ENCODE measurements around the gene NEK10. TPM values are rescaled to one million over a fixed set of nuclear protein-coding genes. Genes with fewer than 3 reads are reported as not detected.
A peak's percentile ranks its signal among the peaks of the same experiment; 100 is the strongest.

Gene NEK10
- total and polyA plus RNA-seq, 2 of the 13 experiments (the other 11 are each of a cell fraction or from before 2014, with no cell fraction given) = 2.8 to 14.2 TPM

- TF ChIP-seq GPN1 (CRISPR knock-in tag; IDR thresholded peaks at IDR 0.05; ENCODE audit: borderline replicate concordance) (no peak), POLR2AphosphoS2 (IDR thresholded peaks at IDR 0.05; ENCODE audit: low read depth, low read length) (no peak)
These were observed 24.1 kb downstream of the NEK10 start (continued) for GRCh38 chr3:27345045-27345444.

GRCh38 chr3:27344192-27344591 lies 25.0 kb downstream of the NEK10 start:
- H2AFZ ChIP-seq (ENCODE audit: low read length) = no peak overlapping the region
- no TSS peak for BruUV-seq (replicated peaks)
- H3K4me3 ChIP-seq (replicated peaks in 1 of 3; ENCODE audit: insufficient read depth in 1 of 3, low read depth in 2 of 3, low read length in 3 of 3) = no peak overlapping the region
- no peak overlapping the region for H3K9ac ChIP-seq (ENCODE audit: insufficient read depth, low read depth, low read length)
- H3K36me3 ChIP-seq (replicated peaks in 1 of 2; ENCODE audit: control insufficient read depth in 1 of 2, insufficient read depth in 2 of 2, low read length in 2 of 2) = peaks cover 1 to 4% of the 10 kb centered on the region in 2 experiments; a peak in 2 of 5 replicates
- ATAC-seq = no peak
- peak; percentile 67 for TF ChIP-seq BCL6 (CRISPR knock-in tag; IDR thresholded peaks at IDR 0.05)
- 0 out of 2 replicates have a peak, but pooled peaks have one; percentile 28 for TF ChIP-seq GATAD2A (CRISPR knock-in tag; IDR thresholded peaks at IDR 0.05)
- no peak for TF ChIP-seq TCF7 (IDR thresholded peaks at IDR 0.05; ENCODE audit: low read depth)
- no peak for FAIRE-seq
- no peak overlapping the region for H3K4me2 ChIP-seq (ENCODE audit: low read depth, low read length)
- no peak overlapping the region for H3K27ac ChIP-seq (ENCODE audit: extremely low read length, insufficient read depth, low read length)
- in situ Hi-C loops (cut with HindIII; ENCODE audit: extremely low pct_ligation_motif_present, low pct_unique_long_range_greater_than_20kb) = no loop called here
- peaks cover 12% of the 10 kb centered on the region for H3K4me1 ChIP-seq (ENCODE audit: insufficient read depth, low read length)
- no peaks in the 10 kb centered on the region for H3K9me3 ChIP-seq (ENCODE audit: low read length)
- H3K79me2 ChIP-seq (ENCODE audit: insufficient read depth, low read length) = no peaks in the 10 kb centered on the region
- H4K20me1 ChIP-seq (ENCODE audit: insufficient read depth, low read length) = no peaks in the 10 kb centered on the region
- 92% methylated on average over 3 of the region's 3 CpGs for WGBS (ENCODE audit: low lambda C conversion rate)
- intact Hi-C loops (cut with micrococcal nuclease; ENCODE audit: unreplicated experiment) = no loop called here
- POLR2A ChIA-PET = no interaction called here
- H3K27me3 ChIP-seq (ENCODE audit: control insufficient read depth in 1 of 2, insufficient read depth in 2 of 2, low read length in 2 of 2) = no peaks in the 10 kb centered on the region
- no peak for DNase-seq (ENCODE audit: low spot score)
- CTCF ChIA-PET (ENCODE audit: low intra/inter-chr PET ratio, low total read pairs) = no interaction called here

GRCh38 chr3:27342267-27342666 lies 26.9 kb downstream of the NEK10 start:
- BruUV-seq (replicated peaks) = no TSS peak
- peaks cover 0 to 1% of the 10 kb centered on the region in 2 experiments; a peak in 2 of 5 replicates for H3K36me3 ChIP-seq (replicated peaks in 1 of 2; ENCODE audit: control insufficient read depth in 1 of 2, insufficient read depth in 2 of 2, low read length in 2 of 2)
- H3K9ac ChIP-seq (ENCODE audit: insufficient read depth, low read depth, low read length) = no peak overlapping the region
- in situ Hi-C loops (cut with HindIII; ENCODE audit: extremely low pct_ligation_motif_present, low pct_unique_long_range_greater_than_20kb) (no loop called here), intact Hi-C loops (cut with micrococcal nuclease; ENCODE audit: unreplicated experiment) (no loop called here)
- POLR2A ChIA-PET = no interaction called here
- H3K4me2 ChIP-seq (ENCODE audit: low read depth, low read length) = no peak overlapping the region
- no peak overlapping the region for H2AFZ ChIP-seq (ENCODE audit: low read length)
- FAIRE-seq (no peak), ATAC-seq (no peak), DNase-seq (ENCODE audit: low spot score) (no peak)
- no peaks in the 10 kb centered on the region for H3K79me2 ChIP-seq (ENCODE audit: insufficient read depth, low read length)
- peaks cover 12% of the 10 kb centered on the region for H3K4me1 ChIP-seq (ENCODE audit: insufficient read depth, low read length)
- H3K4me3 ChIP-seq (replicated peaks in 1 of 3; ENCODE audit: insufficient read depth in 1 of 3, low read depth in 2 of 3, low read length in 3 of 3) = no peak overlapping the region
- H3K27ac ChIP-seq (ENCODE audit: extremely low read length, insufficient read depth, low read length) = no peak overlapping the region
- no peaks in the 10 kb centered on the region for H4K20me1 ChIP-seq (ENCODE audit: insufficient read depth, low read length)
- CTCF ChIA-PET (ENCODE audit: low intra/inter-chr PET ratio, low total read pairs) = no interaction called here
- 100% methylated on average over 1 of the region's 1 CpG for WGBS (ENCODE audit: low lambda C conversion rate)
- H3K27me3 ChIP-seq (ENCODE audit: control insufficient read depth in 1 of 2, insufficient read depth in 2 of 2, low read length in 2 of 2) = no peaks in the 10 kb centered on the region
- H3K9me3 ChIP-seq (ENCODE audit: low read length) = no peaks in the 10 kb centered on the region
- no peak for TF ChIP-seq ZNF616 (CRISPR knock-in tag; IDR thresholded peaks at IDR 0.05; ENCODE audit: low read depth)
- TF ChIP-seq ZKSCAN8 (CRISPR knock-in tag; IDR thresholded peaks at IDR 0.05; ENCODE audit: borderline replicate concordance) = no peak
- no peak for TF ChIP-seq ERF (CRISPR knock-in tag; IDR thresholded peaks at IDR 0.05)
- no peak for TF ChIP-seq SRSF4 (IDR thresholded peaks at IDR 0.05; ENCODE audit: low read depth, low read length, poor library complexity, severe bottlenecking)
- TF ChIP-seq ZFP36 (IDR thresholded peaks at IDR 0.05; ENCODE audit: borderline replicate concordance, low read depth, low read length, partially characterized antibody) = no peak
- no peak for TF ChIP-seq ZNF720 (CRISPR knock-in tag; IDR thresholded peaks at IDR 0.05)
- TF ChIP-seq ZNF18 (CRISPR knock-in tag; IDR thresholded peaks at IDR 0.05; ENCODE audit: insufficient replicate concordance) = no peak
- no peak for TF ChIP-seq ZNF10 (CRISPR knock-in tag; IDR thresholded peaks at IDR 0.05; ENCODE audit: borderline replicate concordance, low read depth)

Measured in HepG2 (cell line).